HEK293T (cell line): ENCODE measurements around the gene BRAT1.

ENCODE experiments used
- CTCF ChIA-PET: fragments of 350-600 bp; formaldehyde crosslinking; extraction: SDS; loops from one replicate; lab custom pipeline; 2021; ENCODE audit warnings: antibody characterized with exemption, inconsistent platforms; lab: Yijun Ruan, JAX
- POLR2A ChIA-PET: fragments of 350-600 bp; formaldehyde crosslinking; extraction: SDS; loops from one replicate; lab custom pipeline; 2020; ENCODE audit warnings: antibody characterized with exemption, inconsistent platforms; lab: Yijun Ruan, JAX
- DNase-seq: peaks from one replicate; pipeline ENCODE4 v3.0.0; 2012; ENCODE audit warnings: mixed read lengths; ENCODE audit errors: extremely low spot score
- ARNT ChIP-seq: fragments of 450-650 bp; IDR thresholded peaks from 2 replicates; pipeline ENCODE4 v1.6.1; 2017; ENCODE audit warnings: mild to moderate bottlenecking
- BHLHE40 ChIP-seq: fragments of 450-650 bp; IDR thresholded peaks from 2 replicates; pipeline ENCODE4 v1.6.1; 2016; ENCODE audit warnings: mild to moderate bottlenecking, moderate library complexity, borderline replicate concordance
- CTBP1 ChIP-seq: fragments of 450-650 bp; IDR thresholded peaks from 2 replicates; pipeline ENCODE4 v1.6.1; 2016; ENCODE audit warnings: borderline replicate concordance
- ELF4 ChIP-seq: fragments of 450-650 bp; IDR thresholded peaks from 2 replicates; pipeline ENCODE4 v1.6.1; 2017; ENCODE audit warnings: antibody characterized with exemption
- FOXA1 ChIP-seq: fragments of 450-650 bp; IDR thresholded peaks from 2 replicates; pipeline ENCODE4 v1.6.1; 2016; ENCODE audit warnings: mild to moderate bottlenecking
- FOXK2 ChIP-seq: fragments of 450-650 bp; IDR thresholded peaks from 2 replicates; pipeline ENCODE4 v1.6.1; 2016; ENCODE audit warnings: mild to moderate bottlenecking
- FOXM1 ChIP-seq: fragments of 450-650 bp; IDR thresholded peaks from 2 replicates; pipeline ENCODE4 v1.6.1; 2017; ENCODE audit warnings: mild to moderate bottlenecking, borderline replicate concordance
- HDGF ChIP-seq: fragments of 450-650 bp; IDR thresholded peaks from 2 replicates; pipeline ENCODE4 v1.6.1; 2017; ENCODE audit warnings: antibody characterized with exemption, borderline replicate concordance
- L3MBTL2 ChIP-seq: fragments of 450-650 bp; conservative IDR thresholded peaks from 2 replicates; pipeline ENCODE4 v1.6.1; 2016; ENCODE audit warnings: mild to moderate bottlenecking
- LEF1 ChIP-seq: fragments of 450-650 bp; IDR thresholded peaks from 2 replicates; pipeline ENCODE4 v1.6.1; 2017; ENCODE audit warnings: mild to moderate bottlenecking, borderline replicate concordance
- NFRKB ChIP-seq: fragments of 450-650 bp; IDR thresholded peaks from 2 replicates; pipeline ENCODE4 v1.6.1; 2016; ENCODE audit warnings: mild to moderate bottlenecking, moderate library complexity
- PKNOX1 ChIP-seq: fragments of 450-650 bp; IDR thresholded peaks from 2 replicates; pipeline ENCODE4 v1.6.1; 2016
- SP1 ChIP-seq: fragments of 450-650 bp; IDR thresholded peaks from 2 replicates; pipeline ENCODE4 v1.6.1; 2017
- SUZ12 ChIP-seq: fragments of 450-650 bp; IDR thresholded peaks from 2 replicates; pipeline ENCODE4 v1.6.1; 2016; ENCODE audit warnings: mild to moderate bottlenecking
- TARDBP ChIP-seq: fragments of 450-650 bp; IDR thresholded peaks from 2 replicates; pipeline ENCODE4 v1.6.1; 2016
- ZNF384 ChIP-seq: fragments of 450-650 bp; IDR thresholded peaks from 2 replicates; pipeline ENCODE4 v1.6.1; 2016

The BRAT1 gene

GRCh38 chr7:2587134-2587533, 31.8 kb upstream of the BRAT1 start:
- POLR2A ChIA-PET: no interaction called here
- no peak for DNase-seq
- TF ChIP-seq TARDBP (no peak), ELF4 (no peak), ARNT (no peak), SUZ12 (no peak), NFRKB (no peak), LEF1 (no peak), FOXA1 (no peak), HDGF (no peak), SP1 (no peak), ZNF384 (no peak)
- CTCF ChIA-PET: no interaction called here

- no peak for DNase-seq
- TF ChIP-seq ZNF384: no peak
- TF ChIP-seq SUZ12: no peak
- POLR2A ChIA-PET: no interaction called here
- CTCF ChIA-PET: no interaction called here
Observed at GRCh38 chr7:2586326-2587020, 31.1 kb upstream of the BRAT1 start.

GRCh38 chr7:2585446-2585845, 30.1 kb upstream of the BRAT1 start:
- TF ChIP-seq HDGF (no peak), ZNF384 (no peak), SUZ12 (no peak), L3MBTL2 (no peak), ARNT (no peak), NFRKB (no peak), FOXM1 (no peak)
- CTCF ChIA-PET: no interaction called here

GRCh38 chr7:2583798-2584580, 28.7 kb upstream of the BRAT1 start:
- ChIA-PET CTCF (no interaction called here), POLR2A (no interaction called here)
- no peak for DNase-seq
- TF ChIP-seq L3MBTL2 (no peak), ELF4 (no peak)

More at GRCh38 chr7:2585446-2585845, 30.1 kb upstream of the BRAT1 start:
- DNase-seq: no peak
- POLR2A ChIA-PET: no interaction called here

GRCh38 chr7:2582006-2582735, 26.8 kb upstream of the BRAT1 start:
- CTCF ChIA-PET: interaction anchor here (0.6 kb wide), 1 partner anchor 290 kb away, joined by 5 read pairs; no protein-coding TSS in a partner anchor
- no peak for DNase-seq
- POLR2A ChIA-PET: no interaction called here
- TF ChIP-seq BHLHE40 (no peak), FOXM1 (no peak), L3MBTL2 (no peak), HDGF (no peak), ZNF384 (no peak), SP1 (no peak), PKNOX1 (no peak), FOXK2 (no peak), LEF1 (no peak), TARDBP (no peak), NFRKB (no peak), SUZ12 (no peak), FOXA1 (no peak), ELF4 (no peak), ARNT (no peak), CTBP1 (no peak)

GRCh38 chr7:2580636-2581035, 25.3 kb upstream of the BRAT1 start:
- TF ChIP-seq CTBP1 (no peak), FOXA1 (no peak), NFRKB (no peak), LEF1 (no peak)
- POLR2A ChIA-PET: no interaction called here
- CTCF ChIA-PET: no interaction called here
- DNase-seq: no peak

GRCh38 chr7:2577914-2578680, 22.8 kb upstream of the BRAT1 start:
- CTCF ChIA-PET: no interaction called here
- no peak for TF ChIP-seq TARDBP
- no peak for TF ChIP-seq PKNOX1
- TF ChIP-seq FOXA1: no peak
- no peak for TF ChIP-seq ELF4
- TF ChIP-seq NFRKB: no peak
- TF ChIP-seq L3MBTL2: no peak
- TF ChIP-seq LEF1: no peak
- TF ChIP-seq FOXK2: no peak
- TF ChIP-seq HDGF: no peak
- no peak for TF ChIP-seq ARNT
- no peak for TF ChIP-seq SP1
- no peak for TF ChIP-seq SUZ12
- no peak for TF ChIP-seq CTBP1
- TF ChIP-seq FOXM1: no peak
- no peak for TF ChIP-seq ZNF384
- no peak for TF ChIP-seq BHLHE40
- POLR2A ChIA-PET: no interaction called here
- no peak for DNase-seq
